DND-41 (cell line): Measurements from ENCODE around the gene C17orf50.

Experiments used
- EZH2 ChIP-seq: IDR thresholded peaks from 3 replicates; pipeline ENCODE4 v1.6.1; 2012; ENCODE audit warnings: borderline replicate concordance, low read depth, mild to moderate bottlenecking, moderate library complexity, low read length, inconsistent platforms; ENCODE audit not compliant: severe bottlenecking
- TF ChIP-seq, protein P1 (sequence below): IDR thresholded peaks from 2 replicates; pipeline ENCODE4 v1.5.1; 2012; ENCODE audit warnings: borderline replicate concordance, low read length, moderate library complexity, mild to moderate bottlenecking; ENCODE audit not compliant: poor library complexity, severe bottlenecking; ENCODE audit errors: extremely low read depth

DNA sequence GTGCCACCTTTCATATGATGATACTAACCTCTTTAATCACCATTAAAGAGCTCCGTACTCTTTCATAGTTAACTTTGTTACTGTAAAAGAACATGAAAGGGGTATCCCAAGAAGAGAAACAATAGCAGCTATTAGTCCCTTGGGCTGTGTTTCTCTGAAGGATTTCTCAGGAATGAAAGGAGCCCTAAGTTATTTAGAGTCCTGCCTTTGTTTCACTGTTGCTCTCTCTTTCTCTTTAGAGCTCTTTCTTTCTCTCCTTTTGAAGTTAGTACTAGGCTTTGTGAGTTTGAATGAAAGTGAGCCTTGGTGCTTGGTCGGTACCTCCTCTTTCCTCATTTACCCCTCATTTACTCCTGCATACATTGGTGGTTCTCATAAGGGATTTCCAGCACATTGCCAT is 49.7 kb upstream of the C17orf50 start:
- TF ChIP-seq, protein P1, sequence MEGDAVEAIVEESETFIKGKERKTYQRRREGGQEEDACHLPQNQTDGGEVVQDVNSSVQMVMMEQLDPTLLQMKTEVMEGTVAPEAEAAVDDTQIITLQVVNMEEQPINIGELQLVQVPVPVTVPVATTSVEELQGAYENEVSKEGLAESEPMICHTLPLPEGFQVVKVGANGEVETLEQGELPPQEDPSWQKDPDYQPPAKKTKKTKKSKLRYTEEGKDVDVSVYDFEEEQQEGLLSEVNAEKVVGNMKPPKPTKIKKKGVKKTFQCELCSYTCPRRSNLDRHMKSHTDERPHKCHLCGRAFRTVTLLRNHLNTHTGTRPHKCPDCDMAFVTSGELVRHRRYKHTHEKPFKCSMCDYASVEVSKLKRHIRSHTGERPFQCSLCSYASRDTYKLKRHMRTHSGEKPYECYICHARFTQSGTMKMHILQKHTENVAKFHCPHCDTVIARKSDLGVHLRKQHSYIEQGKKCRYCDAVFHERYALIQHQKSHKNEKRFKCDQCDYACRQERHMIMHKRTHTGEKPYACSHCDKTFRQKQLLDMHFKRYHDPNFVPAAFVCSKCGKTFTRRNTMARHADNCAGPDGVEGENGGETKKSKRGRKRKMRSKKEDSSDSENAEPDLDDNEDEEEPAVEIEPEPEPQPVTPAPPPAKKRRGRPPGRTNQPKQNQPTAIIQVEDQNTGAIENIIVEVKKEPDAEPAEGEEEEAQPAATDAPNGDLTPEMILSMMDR, result no peak
- TF ChIP-seq EZH2, result no peak
